NOMO-1 treated with DMSO at 0.1 percent for 48 hours (cell line): ENCODE data around the gene NCOA7.
"Not testable (repeated sequence)": the region's sequence is repeated elsewhere in the genome, so short reads cannot be mapped to it uniquely, and the experiment has no call there.

Experiments used
- DNase-seq: peaks from one replicate; lab custom pipeline; 2025; ENCODE audit not compliant: unreplicated experiment; lab: John Stamatoyannopoulos, UW

The NCOA7 gene

GRCh38 chr6:125791151-125791819 lies 525 bp downstream of the NCOA7 start:
- DNase-seq = peak; percentile 56

- DNase-seq = no peak
Measured at GRCh38 chr6:125791820-125792165, 1.0 kb downstream of the NCOA7 start.

- DNase-seq = no peak
Measured at GRCh38 chr6:125792172-125792571, 1.4 kb downstream of the NCOA7 start.

- no peak for DNase-seq
Measured at GRCh38 chr6:125792680-125793079, 1.9 kb downstream of the NCOA7 start.

- DNase-seq = no peak
Measured at GRCh38 chr6:125793280-125793679, 2.5 kb downstream of the NCOA7 start.

- no peak for DNase-seq
Measured at GRCh38 chr6:125793863-125794262, 3.1 kb downstream of the NCOA7 start.

GRCh38 chr6:125794342-125795137 lies 3.8 kb downstream of the NCOA7 start:
- no peak for DNase-seq

- DNase-seq = no peak
Measured at GRCh38 chr6:125795301-125795700, 4.5 kb downstream of the NCOA7 start.

- no peak for DNase-seq
Measured at GRCh38 chr6:125797120-125797885, 6.5 kb downstream of the NCOA7 start.

- no peak for DNase-seq
Measured at GRCh38 chr6:125797886-125798444, 7.2 kb downstream of the NCOA7 start.

GRCh38 chr6:125798734-125799508 lies 8.2 kb downstream of the NCOA7 start:
- peak; percentile 90 for DNase-seq

GRCh38 chr6:125802383-125802782 lies 11.6 kb downstream of the NCOA7 start:
- no peak for DNase-seq

GRCh38 chr6:125802943-125803377 lies 12.2 kb downstream of the NCOA7 start:
- peak; percentile 44 for DNase-seq

- no peak for DNase-seq
Measured at GRCh38 chr6:125804264-125804663, 13.5 kb downstream of the NCOA7 start.

GRCh38 chr6:125804866-125805425 lies 14.2 kb downstream of the NCOA7 start:
- not testable (repeated sequence) for DNase-seq

- no peak for DNase-seq
Measured at GRCh38 chr6:125806813-125807212, 16.1 kb downstream of the NCOA7 start.

GRCh38 chr6:125807293-125807692 lies 16.5 kb downstream of the NCOA7 start:
- DNase-seq = no peak

GRCh38 chr6:125808060-125808459 lies 17.3 kb downstream of the NCOA7 start:
- DNase-seq = no peak

- DNase-seq = no peak
Measured at GRCh38 chr6:125808591-125808990, 17.8 kb downstream of the NCOA7 start.

GRCh38 chr6:125809570-125810170 lies 18.9 kb downstream of the NCOA7 start:
- no peak for DNase-seq
